OCI-LY1 (cell line): ENCODE data around the gene LCN15.

Experiments
- EZH2 ChIP-seq: fragments of 200-600 bp; sonication (generic), shearing (Covaris generic); IDR thresholded peaks from 2 replicates; pipeline ENCODE4 v1.8.0; 2017; ENCODE audit warnings: borderline replicate concordance, mixed run types, mild to moderate bottlenecking, antibody characterized with exemption, low read length, moderate library complexity, mixed read lengths
- TF ChIP-seq, protein P1 (sequence below): fragments of 200-600 bp; sonication (generic), shearing (Covaris generic); IDR thresholded peaks from 2 replicates; pipeline ENCODE4 v1.5.1; 2017; ENCODE audit warnings: mild to moderate bottlenecking, antibody characterized with exemption, low read length, moderate library complexity, mixed read lengths

DNA sequence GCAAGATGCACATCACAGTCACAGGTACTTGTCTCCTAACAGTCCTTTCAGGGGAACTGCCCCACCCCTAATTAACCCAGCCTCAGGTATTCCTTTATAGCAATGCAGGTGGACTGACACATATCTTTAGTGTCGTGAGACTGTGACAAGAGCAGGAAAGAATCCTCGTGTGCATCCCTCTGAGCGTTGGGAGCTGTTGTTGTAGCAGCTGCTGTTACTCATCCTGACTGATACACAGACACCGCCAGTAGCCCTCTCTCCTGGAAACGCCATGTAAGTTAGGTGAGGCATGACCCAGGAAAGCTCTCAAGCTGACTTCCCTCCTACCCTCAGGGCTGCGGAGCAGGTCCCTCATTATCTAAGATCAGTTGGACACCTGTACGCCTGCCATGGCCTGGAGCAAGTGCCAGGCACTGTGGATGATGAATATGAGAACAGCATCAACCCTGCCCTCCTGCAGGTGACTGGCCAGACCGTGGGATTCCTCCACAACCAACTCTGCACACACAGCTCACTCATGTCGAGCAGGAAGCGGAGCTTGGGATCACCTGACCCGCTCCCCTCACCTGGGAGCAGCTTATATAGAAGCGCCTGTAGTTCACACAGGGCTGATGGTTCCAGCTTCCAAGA lies 10.2 kb upstream of the LCN15 start:
- TF ChIP-seq, protein P1, sequence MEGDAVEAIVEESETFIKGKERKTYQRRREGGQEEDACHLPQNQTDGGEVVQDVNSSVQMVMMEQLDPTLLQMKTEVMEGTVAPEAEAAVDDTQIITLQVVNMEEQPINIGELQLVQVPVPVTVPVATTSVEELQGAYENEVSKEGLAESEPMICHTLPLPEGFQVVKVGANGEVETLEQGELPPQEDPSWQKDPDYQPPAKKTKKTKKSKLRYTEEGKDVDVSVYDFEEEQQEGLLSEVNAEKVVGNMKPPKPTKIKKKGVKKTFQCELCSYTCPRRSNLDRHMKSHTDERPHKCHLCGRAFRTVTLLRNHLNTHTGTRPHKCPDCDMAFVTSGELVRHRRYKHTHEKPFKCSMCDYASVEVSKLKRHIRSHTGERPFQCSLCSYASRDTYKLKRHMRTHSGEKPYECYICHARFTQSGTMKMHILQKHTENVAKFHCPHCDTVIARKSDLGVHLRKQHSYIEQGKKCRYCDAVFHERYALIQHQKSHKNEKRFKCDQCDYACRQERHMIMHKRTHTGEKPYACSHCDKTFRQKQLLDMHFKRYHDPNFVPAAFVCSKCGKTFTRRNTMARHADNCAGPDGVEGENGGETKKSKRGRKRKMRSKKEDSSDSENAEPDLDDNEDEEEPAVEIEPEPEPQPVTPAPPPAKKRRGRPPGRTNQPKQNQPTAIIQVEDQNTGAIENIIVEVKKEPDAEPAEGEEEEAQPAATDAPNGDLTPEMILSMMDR: no peak
- no peak for TF ChIP-seq EZH2
